ENCODE results near the gene EMC10. TPM values are rescaled to one million over a fixed set of nuclear protein-coding genes. Genes with fewer than 3 reads are reported as not detected.

Gene EMC10
- total RNA-seq (2022; extraction: Qiagen RNA extraction): 113 to 166 TPM (median 158 TPM) in 5 replicates

GRCh38 chr19:50476224-50476906 is at the start of gene EMC10, which contains the start of gene GARIN5A:
EMC10 (plus strand) TSS chr19:50476507; CDS start chr19:50476545, 38 bp downstream.
GARIN5A (minus strand) TSS chr19:50476848; CDS start chr19:50476388, 460 bp downstream.

DNA sequence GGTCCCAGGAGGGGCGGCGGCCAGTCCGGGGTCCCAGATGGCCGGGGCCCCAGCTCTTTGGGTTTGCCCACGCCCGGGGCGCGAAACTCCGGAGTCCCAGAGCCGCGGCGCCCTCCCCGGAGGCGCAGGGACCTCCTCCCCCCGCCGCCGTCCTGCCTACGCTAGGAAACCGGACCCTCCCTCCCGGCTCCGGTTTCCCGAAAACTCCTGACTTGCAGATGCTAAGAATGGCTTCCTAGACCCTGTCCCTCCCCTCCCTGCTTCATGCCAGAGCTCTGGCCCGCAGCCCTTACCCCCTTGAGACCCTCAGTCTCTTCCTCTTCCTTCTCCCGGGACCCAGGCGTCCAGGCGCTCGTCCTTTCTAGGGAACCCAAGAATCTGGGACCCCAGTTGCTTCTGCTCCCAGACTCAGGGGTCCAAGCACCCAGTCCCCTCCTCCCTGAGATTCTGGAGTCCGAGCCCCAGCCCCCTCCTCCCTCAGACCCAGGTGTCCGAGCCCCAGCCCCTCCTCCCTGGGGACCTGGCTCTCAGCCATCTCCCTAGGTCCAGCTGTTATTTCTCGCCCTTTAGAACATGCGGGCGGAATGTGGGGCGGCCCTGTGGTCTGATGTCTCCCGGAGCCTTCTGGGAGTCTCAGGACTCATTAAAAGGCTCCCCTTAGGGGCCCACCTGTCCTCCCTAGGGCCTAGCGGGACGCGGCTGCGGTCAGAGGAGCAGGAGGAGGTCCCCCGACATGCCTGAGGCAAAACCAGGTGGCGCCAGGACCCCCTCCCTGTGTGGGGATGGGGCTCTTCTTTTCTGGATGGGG is 43.9 kb upstream of the EMC10 start, which contains the start of gene MYBPC2:
TSS of gene MYBPC2 (plus strand) at position 672 of the 808 bp plus-strand sequence. CDS start at position 734, 62 bp downstream.

GRCh38 chr19:50511069-50511822 is 34.9 kb downstream of the EMC10 start, which contains the start of gene JOSD2:
JOSD2 (minus strand) TSS chr19:50511191; CDS start chr19:50510431, 760 bp downstream.

GRCh38 chr19:50513746-50514345 is 37.5 kb downstream of the EMC10 start, which contains the start of gene ASPDH:
ASPDH (minus strand) TSS chr19:50513913; CDS start chr19:50513823, 90 bp downstream.

Other genes with a start within 250 kb of the EMC10 start
- gene KCNC3, start 147.1 kb upstream of the EMC10 start, total RNA-seq (2022; extraction: Qiagen RNA extraction): 0.96 to 1.5 TPM (median 1.5 TPM) in 5 replicates
- 0.51 to 1.0 TPM (median 0.87 TPM) in 5 replicates for gene NAPSA, start 110.9 kb upstream of the EMC10 start, total RNA-seq (2022; extraction: Qiagen RNA extraction)
- 63.9 to 82.3 TPM (median 79.4 TPM) in 5 replicates for gene NR1H2, start 100.0 kb upstream of the EMC10 start, total RNA-seq (2022; extraction: Qiagen RNA extraction)
- 48.0 to 80.8 TPM (median 75.0 TPM) in 5 replicates for gene POLD1, start 92.2 kb upstream of the EMC10 start, total RNA-seq (2022; extraction: Qiagen RNA extraction)
- gene SPIB, start 57.6 kb upstream of the EMC10 start, total RNA-seq (2022; extraction: Qiagen RNA extraction): 0.06 to 0.27 TPM (median 0.24 TPM) in 5 replicates
- not detected in 5 replicates for gene MYBPC2, start 43.6 kb upstream of the EMC10 start, total RNA-seq (2022; extraction: Qiagen RNA extraction)
- gene GARIN5A, start 341 bp downstream of the EMC10 start, total RNA-seq (2022; extraction: Qiagen RNA extraction): 1.4 to 2.3 TPM (median 2.0 TPM) in 5 replicates
- gene JOSD2, start 34.7 kb downstream of the EMC10 start, total RNA-seq (2022; extraction: Qiagen RNA extraction): 53.8 to 91.0 TPM (median 86.2 TPM) in 5 replicates
- gene ASPDH, start 37.4 kb downstream of the EMC10 start, total RNA-seq (2022; extraction: Qiagen RNA extraction): not detected in 5 replicates
- gene LRRC4B, start 91.9 kb downstream of the EMC10 start, total RNA-seq (2022; extraction: Qiagen RNA extraction): 0.41 to 0.55 TPM (median 0.44 TPM) in 5 replicates
- 0.39 to 0.63 TPM (median 0.46 TPM) in 5 replicates for gene SYT3, start 163.4 kb downstream of the EMC10 start, total RNA-seq (2022; extraction: Qiagen RNA extraction)
- gene C19orf81, start 172.9 kb downstream of the EMC10 start, total RNA-seq (2022; extraction: Qiagen RNA extraction): 3.5 to 13.4 TPM (median 10.5 TPM) in 5 replicates
- 0.09 to 0.31 TPM (median 0.17 TPM) in 5 replicates for gene SHANK1, start 243.3 kb downstream of the EMC10 start, total RNA-seq (2022; extraction: Qiagen RNA extraction)
- gene CLEC11A, start 246.9 kb downstream of the EMC10 start, total RNA-seq (2022; extraction: Qiagen RNA extraction): 5.9 to 11.1 TPM (median 10.8 TPM) in 5 replicates

Data from A549 treated with AZD2906 at 1 μM for 4 hours (cell line).